SK-N-SH treated with all-trans-retinoic acid at 6 μM for 48 hours (cell line): ENCODE measurements around the gene TVP23A.

Experiments
- CREB5 ChIP-seq: fragments of 250-450 bp; sonication (Bioruptor Pico); IDR thresholded peaks from 2 replicates; pipeline ENCODE4 v1.5.1; 2020; ENCODE audit warnings: low read depth, mild to moderate bottlenecking, moderate library complexity
- ZC3H10 ChIP-seq: fragments of 250-450 bp; sonication (Bioruptor Pico); IDR thresholded peaks from 2 replicates; pipeline ENCODE4 v1.5.1; 2021; ENCODE audit warnings: mild to moderate bottlenecking, moderate library complexity
- ZFP30 ChIP-seq: fragments of 450-650 bp; formaldehyde crosslinking; IDR thresholded peaks from 2 replicates; pipeline ENCODE4 v1.5.0; 2022; ENCODE audit warnings: mild to moderate bottlenecking, moderate library complexity
- ZNF8 ChIP-seq: fragments of 450-650 bp; formaldehyde crosslinking; IDR thresholded peaks from 2 replicates; pipeline ENCODE4 v1.5.0; 2020; ENCODE audit warnings: mild to moderate bottlenecking, moderate library complexity
- TF ChIP-seq, protein P1 (sequence below): fragments of 250-450 bp; sonication (Bioruptor Pico); IDR thresholded peaks from 2 replicates; pipeline ENCODE4 v1.5.0; 2020; ENCODE audit warnings: mild to moderate bottlenecking, moderate library complexity

DNA sequence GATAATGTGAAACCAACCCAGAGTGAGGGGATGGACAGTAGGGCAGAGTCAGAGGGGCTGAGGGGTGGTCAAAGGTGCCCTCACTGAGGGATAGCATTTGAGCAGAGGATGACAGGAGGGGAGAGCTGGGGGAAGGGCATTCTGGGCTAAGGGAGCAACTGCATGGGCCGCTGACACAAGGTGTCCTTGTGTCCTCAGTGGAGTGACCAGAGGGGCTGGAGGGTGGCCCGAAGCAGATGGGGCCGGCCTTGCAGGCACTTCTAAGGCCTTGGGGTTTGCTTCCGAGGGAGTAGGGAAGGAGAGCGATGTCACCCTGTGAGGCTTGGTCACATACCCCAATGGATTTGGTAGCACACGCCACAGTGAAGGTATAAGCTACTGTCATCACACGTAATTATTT lies 64.9 kb downstream of the TVP23A start:
- TF ChIP-seq ZFP30 (CRISPR knock-in tag) (no peak), ZC3H10 (no peak), ZNF8 (CRISPR knock-in tag) (no peak), CREB5 (CRISPR knock-in tag) (no peak)
- TF ChIP-seq, protein P1, sequence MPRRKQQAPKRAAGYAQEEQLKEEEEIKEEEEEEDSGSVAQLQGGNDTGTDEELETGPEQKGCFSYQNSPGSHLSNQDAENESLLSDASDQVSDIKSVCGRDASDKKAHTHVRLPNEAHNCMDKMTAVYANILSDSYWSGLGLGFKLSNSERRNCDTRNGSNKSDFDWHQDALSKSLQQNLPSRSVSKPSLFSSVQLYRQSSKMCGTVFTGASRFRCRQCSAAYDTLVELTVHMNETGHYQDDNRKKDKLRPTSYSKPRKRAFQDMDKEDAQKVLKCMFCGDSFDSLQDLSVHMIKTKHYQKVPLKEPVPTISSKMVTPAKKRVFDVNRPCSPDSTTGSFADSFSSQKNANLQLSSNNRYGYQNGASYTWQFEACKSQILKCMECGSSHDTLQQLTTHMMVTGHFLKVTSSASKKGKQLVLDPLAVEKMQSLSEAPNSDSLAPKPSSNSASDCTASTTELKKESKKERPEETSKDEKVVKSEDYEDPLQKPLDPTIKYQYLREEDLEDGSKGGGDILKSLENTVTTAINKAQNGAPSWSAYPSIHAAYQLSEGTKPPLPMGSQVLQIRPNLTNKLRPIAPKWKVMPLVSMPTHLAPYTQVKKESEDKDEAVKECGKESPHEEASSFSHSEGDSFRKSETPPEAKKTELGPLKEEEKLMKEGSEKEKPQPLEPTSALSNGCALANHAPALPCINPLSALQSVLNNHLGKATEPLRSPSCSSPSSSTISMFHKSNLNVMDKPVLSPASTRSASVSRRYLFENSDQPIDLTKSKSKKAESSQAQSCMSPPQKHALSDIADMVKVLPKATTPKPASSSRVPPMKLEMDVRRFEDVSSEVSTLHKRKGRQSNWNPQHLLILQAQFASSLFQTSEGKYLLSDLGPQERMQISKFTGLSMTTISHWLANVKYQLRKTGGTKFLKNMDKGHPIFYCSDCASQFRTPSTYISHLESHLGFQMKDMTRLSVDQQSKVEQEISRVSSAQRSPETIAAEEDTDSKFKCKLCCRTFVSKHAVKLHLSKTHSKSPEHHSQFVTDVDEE (CRISPR knock-in tag): no peak
